ENCODE data around the gene BUB3.
"Not testable (repeated sequence)": the region's sequence is repeated elsewhere in the genome, so short reads cannot be mapped to it uniquely, and the experiment has no call there.

BUB3 gene

DNA sequence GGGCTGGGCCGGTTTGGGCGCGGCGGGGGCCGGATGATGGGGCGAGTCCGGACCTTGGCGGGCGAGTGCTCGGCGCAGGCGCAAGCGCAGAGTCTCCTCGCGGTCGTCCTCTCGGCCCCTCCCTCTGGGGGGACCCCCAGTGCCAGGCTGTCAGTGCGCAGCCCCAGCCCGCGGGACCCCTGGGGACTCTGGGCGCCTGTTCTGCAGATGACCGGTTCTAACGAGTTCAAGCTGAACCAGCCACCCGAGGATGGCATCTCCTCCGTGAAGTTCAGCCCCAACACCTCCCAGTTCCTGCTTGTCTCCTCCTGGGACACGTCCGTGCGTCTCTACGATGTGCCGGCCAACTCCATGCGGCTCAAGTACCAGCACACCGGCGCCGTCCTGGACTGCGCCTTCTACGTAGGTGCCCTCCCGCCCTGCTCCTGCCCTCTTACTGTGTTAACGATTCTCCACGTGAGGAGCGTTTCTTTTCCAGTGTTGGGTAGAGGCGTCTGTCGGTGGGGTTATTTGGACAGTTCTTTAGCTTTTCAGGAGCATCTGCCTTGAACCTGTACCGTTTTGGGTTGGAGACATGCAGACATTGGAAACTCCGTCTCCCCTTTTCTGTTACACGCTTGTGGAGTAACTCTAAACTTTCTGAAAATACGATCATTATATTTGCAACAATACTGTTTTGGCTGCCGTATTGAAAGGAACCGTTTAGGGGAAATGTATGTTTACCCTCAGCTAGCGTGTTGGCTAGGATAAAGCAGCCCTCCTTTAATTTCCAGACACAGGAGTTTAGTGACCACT lies 706 bp downstream of the BUB3 start:
- peak; percentile 40 for DNase-seq

DNA sequence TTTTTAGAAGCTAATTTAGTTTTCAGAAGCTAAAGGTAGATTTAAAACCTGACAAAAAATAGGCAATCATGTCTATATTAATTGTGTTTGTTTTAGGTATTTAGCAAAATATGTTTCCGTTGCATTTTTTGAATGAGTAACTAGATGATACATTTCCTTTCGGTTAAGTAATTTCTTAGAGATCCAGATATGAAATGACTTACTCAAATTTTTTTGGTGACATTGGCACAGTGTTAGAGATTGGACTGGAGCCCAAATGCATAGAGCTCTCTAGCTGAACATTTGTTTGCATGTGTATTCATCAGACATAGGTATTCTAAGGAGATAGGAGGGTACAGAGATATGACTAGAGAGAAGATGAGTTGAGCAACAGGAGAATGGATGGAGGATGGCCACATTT lies 1.9 kb downstream of the BUB3 start:
- DNase-seq: no peak

DNA sequence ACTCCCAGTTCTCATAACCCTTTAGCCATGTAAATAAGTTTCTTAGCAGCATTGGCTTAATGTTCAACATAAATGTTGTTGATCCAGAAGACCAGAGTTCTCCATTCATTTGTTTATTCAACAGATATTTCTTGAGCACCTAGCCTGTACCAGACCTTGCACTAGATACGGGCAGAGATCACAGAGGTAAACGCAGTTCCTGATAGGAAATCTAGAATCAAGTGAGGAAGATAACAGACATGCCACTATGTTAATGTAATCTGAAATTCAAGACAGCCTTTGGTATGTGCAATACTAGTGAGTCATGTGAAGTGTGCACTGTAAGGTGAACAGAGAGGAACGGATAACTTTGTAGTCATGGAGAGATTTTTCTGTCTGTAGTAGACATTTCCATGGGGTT lies 3.0 kb downstream of the BUB3 start:
- no peak for DNase-seq

DNA sequence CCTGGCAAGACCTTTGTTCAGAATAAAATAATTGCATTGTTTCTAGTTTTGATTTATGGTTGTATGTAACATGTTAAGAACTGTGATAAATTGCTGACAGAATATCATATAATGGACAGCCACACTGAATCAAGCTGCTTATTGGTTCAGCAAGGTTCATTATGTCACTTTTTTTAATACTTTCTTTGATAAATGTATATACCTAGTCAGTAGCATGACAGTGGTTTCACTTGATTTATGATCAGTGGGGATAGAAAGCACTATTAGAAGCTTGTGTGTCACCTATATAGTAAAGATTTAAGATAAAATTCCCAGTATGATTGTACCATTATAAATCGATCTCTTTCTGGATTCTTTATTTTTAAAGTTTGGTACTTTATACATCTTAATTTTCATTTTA lies 4.5 kb downstream of the BUB3 start:
- no peak for DNase-seq

DNA sequence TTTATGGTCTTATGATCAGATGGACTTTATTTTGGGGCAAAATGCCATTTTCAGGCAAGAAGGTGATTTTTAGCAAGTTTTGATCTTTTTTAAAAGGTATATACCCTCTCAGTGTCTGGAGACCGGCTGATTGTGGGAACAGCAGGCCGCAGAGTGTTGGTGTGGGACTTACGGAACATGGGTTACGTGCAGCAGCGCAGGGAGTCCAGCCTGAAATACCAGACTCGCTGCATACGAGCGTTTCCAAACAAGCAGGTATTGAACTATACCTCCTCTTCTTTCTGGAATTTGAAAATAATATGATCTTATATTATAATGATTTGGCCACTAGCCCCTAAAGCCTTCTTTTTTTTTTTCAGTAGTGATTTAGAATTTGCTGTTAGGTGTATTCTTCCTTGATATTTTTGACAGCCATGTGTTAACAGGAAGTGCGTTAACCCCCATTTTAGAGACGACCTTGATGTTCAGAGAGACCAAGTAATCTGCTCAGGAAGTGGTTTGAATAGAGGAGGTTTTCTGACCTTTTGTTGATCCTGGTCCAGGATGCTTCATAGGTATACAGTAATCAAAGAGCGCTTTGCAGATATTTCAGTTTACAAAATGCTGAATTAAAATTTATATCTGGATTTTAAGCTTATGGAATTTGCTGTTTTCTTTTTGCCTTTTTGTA lies 6.2 kb downstream of the BUB3 start:
- DNase-seq: no peak

DNA sequence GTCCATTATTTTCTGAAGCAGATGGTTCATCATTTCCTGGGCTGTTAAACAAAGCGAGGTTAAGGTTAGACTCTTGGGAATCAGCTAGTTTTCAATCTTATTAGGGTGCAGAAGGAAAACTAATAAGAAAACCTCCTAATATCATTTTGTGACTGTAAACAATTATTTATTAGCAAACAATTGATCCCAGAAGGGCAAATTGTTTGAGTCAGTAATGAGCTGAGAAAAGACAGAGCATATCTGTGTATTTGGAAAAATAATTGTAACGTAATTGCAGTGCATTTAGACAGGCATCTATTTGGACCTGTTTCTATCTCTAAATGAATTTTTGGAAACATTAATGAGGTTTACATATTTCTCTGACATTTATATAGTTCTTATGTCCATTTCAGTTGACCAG lies 10.1 kb downstream of the BUB3 start:
- DNase-seq: no peak

DNA sequence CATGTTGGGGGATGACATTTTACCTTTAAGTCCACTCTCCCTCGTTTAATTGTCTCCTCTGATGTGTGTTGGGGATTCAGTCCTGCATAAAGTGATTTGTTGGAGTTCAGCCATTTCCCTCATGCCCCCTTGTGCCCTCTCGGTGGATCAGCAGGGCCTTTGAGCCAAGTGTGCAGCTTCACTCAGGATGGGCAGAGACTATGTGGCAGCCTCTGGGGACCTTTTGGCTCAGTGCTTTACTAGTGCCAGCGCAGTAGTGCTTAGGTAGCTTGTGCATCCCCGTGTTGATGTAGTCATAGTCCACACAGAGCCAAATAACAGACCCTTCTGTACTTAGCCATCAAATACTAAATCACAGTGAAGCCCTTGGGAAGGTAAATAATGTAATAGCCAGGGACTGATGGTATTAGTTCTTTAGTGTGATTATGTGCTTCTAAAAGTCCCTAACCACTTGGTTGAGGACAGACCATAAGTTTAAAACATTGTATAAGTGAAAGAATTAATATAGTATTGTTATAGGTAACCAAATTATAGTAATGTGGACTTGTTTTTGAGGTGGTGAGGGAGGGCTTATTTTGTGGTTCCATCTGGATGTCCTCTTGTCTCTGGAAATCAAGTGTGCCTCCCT lies 11.4 kb downstream of the BUB3 start:
- peak; percentile 64 for DNase-seq

DNA sequence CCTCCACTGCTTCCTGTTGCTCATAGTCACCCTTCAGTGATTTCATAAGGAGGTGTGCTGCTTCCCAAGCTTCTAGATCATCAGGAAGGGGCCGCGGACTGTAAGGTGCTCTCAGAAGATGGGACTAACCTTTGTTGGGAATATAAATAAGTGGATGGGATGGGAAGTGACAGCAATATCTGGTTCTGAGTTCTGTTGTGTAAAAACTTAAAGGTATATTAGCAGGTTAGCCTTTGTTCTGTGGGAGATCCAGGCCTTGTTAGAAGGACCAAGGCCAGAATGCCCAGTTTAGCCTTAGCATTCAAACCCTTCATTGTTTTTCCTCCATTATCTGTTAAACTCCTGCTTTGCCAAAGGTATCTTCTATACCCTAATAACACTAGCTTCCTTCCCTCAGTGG lies 12.4 kb downstream of the BUB3 start:
- DNase-seq: no peak

DNA sequence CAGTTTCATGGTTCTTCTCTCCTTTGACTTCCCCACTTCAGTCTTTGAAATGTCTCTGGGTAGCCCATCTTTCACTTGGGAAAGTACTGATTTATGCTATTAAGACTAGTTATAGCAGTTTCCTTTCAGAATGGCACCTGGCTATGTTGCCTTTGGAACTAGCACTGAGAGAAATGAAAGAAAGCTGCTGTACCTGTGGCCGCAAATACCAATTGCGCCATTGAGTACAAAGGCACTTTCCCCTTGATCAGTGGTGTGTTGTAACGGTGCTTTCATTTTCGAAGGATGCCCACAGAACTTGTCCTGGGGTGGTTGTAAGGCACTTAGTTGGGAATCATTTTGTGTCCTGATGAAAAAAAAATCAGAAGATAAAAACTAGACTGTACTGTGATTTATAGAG lies 16.8 kb downstream of the BUB3 start:
- no peak for DNase-seq

DNA sequence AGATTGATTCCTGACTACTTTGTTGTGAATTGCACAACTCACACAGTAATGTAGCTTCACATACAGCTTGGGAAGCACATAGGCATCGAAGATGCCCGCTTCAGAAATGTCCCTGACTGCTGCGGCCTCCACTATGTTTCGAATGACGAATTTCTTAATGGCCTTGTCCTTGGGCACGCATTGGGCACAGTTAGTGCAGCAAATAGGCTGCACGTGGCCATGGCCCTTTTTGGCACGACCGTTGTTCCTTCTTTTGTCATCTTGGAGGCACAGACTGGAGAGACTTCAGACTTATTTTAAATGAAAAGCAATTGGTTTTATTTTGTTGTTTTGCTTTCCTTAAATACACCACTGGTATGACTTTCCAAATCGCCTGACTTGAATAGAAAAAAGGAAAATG lies 17.4 kb downstream of the BUB3 start:
- not testable (repeated sequence) for DNase-seq

DNA sequence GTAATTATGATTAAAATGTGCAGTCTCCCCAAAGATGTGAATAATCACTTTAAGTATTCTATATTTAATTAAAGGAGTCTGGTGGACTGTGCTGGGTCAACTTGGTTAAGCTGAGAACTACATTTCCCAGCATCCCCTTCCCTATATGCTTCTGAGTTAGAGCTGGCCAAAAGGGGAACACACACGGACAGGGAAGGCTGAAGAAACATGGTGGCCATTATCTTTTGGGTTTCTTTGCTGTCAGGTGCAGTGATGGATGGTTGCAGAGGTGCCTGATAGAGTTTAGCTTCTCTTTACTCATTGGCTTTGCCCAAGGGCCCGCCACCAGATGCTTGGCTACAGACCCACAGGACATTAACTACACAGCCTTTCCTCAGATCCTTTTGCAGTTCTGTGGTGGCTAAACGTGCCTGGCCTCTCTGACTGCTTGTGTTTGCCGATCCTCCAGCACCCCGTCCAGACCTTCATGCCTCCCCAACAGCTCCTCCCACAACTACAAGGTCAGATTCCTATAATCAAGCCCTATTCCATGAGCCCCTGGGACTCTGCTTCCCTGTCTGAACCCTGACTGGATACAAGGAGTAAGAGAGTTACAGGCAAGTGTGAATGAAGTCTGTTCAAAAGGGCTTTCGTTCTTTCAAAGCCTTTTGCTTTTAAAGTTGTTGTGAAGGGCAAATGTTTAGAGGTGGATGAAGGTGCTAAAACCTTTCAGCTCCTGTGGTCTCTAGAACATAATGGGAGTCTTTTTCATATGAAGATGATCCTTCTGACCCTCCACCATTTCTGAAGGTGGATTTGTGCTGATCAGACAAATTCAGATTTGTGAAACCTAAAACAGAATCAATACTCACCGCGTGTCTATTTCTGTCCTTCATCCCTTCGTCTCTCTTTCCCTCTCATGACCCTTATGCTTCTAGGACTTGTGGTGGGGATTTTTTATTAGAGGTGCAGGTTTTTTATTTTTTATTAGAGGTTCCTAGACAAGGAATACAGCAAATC lies 21.5 kb downstream of the BUB3 start:
- no peak for DNase-seq

DNA sequence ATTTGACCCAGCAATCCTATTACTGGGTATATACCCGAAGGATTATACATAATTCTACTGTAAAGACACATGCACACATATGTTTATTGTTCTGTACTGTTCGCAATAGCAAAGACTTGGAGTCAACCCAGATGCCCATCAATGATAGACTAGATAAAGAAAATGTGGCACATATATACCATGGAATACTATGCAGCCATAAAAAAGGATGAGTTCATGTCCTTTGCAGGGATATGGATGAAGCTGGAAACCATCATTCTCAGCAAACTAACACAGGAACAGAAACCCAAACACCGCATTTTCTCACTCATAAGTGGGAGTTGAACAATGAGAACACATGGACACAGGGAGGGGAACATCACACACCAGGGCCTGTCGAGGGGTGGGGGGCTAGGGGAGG lies 24.2 kb downstream of the BUB3 start:
- not testable (repeated sequence) for DNase-seq

DNA sequence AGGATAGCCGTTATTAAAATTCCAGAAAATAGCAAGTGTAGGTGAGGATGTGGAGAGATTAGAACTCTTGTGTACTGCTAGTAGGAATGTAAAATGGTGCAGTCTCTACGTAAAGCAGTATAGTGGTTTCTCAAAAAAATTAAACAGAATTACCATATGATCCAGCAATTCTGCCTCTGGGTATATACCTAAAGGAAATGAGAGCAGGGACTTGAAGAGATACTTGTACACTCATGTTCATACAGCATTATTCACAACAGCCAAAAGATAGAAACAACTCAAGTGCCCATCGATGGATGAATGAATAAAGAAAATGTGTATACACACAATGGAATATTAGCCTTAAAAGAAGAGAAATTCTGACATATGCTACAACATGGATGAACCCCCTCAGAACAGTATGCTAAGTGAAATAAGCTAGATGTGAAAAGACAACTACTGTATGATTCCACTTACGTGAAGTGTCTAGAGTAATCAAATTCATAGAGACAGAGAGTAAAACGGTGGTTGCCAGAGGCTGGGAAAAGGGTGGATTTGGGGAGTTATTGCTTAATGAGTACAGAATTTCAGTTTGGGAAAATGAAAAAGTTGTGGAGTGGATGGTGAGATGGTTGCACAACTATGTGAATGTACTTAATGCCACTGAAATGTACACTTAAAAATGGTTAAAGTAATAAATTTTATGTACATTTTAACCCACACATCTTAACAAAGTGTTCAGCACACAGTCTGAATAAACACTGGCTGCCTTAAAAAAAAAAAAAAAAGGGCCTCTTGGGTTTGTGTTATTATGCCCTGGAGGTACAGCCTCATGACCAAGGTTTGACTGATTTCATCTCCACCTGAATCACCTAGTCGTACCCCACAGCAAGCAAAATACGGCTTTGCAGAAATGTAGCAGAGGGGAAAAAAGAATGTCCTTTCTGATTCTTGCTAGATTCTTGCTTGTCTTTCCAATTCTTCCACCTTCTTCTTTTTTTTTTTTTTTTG lies 26.2 kb downstream of the BUB3 start:
- DNase-seq: no peak

DNA sequence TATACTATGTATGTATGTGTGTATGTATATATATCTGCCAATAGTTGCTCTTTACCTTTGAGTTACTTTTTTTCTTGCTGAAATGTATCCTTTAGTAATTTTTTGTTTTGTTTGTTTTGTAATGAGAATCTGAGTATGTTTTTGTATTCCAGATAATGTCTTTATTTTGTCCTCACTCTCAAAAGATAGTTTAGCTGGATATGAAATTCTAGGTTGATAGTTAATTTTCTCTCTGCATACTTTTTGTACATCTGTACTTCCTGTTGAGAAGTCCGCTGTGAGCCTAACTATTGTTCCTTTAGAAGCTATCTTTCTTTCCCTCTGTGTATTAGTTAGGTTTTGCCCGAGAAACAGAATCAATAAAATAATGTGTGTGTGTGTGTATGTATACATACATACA lies 29.5 kb downstream of the BUB3 start:
- DNase-seq: no peak

DNA sequence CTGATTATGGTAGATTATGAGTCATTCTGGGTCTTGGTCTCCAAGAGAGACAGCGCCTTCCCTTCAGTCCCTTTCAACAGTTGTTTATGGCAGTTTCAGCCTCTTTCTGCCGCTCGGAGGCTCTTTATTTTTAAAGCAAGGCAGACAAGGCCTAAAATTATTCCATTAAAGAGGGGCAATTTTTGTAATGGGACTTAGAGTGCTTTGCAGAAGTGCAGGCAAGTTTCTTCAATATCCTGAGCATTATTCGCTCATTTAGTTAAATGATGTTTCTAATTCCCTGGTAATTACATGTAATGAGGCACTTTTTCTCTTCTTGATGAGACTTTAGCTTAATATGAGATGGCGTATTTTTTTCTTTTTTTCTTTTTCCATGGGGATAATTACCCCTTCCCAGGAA lies 33.6 kb downstream of the BUB3 start:
- DNase-seq: peak; percentile 93

DNA sequence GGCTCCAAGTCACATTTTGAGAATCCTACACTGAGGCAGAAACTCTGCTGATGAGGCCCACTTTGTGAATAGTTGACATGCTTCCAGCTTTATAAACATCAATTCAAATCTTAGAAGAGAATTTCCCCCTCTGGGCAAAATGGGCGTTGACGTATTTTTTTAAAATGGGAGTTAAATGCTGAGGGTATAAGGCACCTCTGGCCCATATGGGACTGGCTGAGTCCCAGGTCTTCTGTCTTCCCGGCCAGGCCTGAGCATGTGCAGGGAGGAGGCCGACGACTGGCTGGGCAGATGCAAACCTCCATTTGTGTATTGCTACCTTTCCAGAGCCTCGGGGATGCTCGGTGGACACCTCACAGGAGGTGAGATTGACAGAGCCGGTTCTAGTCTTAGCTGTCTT lies 37.7 kb downstream of the BUB3 start:
- DNase-seq: no peak

DNA sequence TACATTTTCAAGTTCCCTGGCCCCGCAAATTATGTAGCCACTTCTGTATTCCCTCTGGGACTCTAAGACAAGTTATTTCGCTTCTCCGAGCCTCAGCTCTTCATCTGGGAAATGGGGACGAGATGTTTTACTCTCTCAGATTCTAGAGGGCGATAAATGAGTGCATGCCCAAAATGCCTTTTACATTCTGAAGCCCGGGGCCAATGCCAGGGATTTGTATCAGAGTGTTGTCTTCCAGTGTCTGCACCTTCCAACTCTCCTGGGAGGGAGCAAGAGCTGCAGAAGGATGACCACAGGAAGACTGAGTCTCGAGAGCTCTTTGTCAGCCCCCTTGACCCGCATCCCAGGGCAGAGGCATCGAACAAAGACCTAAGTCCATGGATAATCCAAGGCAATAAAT lies 39.9 kb downstream of the BUB3 start:
- no peak for DNase-seq

DNA sequence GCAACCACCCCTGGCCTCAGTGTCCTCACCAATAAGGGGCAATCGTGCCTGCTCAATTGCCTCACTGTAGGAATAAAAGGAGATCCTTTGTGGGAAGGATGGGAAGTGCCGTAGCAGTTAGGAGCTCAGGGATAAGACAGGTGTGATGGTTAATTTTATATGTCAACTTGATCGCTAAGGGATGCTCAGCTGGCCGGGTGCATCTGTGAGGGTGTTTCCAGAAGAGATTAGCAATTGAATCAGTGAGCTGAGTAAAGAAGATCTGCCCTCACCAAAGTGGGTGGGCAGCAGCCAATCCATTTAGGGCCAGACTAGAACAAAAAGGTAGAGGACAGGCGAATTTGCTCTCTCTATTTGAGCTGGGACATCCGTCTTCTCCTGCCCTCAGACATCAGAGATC lies 46.3 kb downstream of the BUB3 start:
- DNase-seq: no peak

DNA sequence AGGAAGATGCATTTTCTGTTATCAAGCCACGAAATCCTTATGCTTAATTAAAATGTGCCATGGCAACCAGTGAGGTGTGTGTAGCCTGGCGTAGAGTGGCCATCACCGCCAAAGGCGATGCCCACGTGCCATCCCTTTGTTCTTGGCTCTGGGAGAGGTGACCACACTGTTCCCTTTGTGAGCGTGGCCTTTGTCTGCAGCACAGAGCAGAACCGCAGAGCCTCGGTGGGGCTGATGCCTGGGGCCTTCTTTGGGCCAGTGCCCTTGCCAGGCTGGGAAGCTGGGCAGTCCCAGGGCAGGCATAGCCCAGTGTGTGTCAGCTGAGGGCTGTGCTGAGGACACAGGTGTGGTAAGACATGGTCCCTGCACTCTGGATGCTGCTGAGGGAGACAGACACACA lies 48.3 kb downstream of the BUB3 start:
- DNase-seq: no peak

DNA sequence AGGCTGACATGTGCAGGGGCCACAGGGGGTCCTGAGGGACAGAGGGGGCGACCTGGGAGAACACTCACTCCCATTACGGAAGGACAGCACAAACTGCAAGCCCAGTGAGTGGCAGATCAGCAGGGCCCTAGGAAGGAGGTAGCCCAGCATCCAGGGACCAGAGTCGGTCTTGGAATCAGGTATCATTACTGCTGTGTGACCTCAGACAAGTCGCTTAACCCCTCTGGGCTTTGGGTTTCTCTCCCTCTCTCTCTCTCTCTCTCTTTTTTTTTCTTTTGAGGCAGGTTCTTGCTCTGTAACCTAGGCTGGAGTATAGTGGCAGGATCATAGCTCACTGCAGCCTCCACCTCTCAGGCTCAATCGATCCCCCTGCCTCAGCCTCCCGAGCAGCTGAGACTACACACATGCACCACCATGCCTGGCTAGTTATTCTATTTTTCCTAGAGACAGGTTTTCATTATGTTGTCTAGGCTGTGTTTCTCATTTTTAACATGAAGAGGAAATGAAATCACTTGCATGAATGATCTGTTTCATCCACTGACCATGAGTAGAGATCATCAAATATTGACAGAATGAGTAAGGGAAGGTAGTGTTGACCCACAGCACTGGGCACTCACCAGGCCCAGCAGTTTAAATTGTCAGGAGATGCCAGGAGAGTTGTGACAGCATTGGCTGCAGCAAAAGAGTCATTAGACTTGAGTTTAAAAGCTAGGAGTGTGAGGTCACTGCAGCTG lies 49.4 kb downstream of the BUB3 start:
- no peak for DNase-seq

DNA sequence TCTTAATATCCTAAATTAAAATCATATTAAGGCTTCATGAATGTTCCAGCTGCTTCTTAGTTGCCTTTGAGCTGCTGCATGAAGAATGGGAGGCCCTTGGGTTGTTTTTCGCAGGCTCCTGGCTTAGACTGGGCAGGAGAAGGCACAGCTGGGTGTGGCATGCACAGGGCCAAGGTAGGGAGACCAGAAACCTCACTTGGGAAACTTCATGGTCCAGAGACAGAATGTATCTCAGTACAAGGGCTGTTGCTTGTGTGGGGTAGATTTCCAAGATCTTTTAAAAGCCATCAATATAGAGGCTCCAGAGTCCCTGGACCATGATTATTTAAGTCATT lies 49.9 kb downstream of the BUB3 start:
- no peak for DNase-seq
